Measurements from ENCODE around the gene GMPR2. TPM values are rescaled to one million over a fixed set of nuclear protein-coding genes. Genes with fewer than 3 reads are reported as not detected.

GMPR2 gene
- total and polyA plus RNA-seq, 2 experiments from 2014 or later: 69.6 to 83.4 TPM

DNA sequence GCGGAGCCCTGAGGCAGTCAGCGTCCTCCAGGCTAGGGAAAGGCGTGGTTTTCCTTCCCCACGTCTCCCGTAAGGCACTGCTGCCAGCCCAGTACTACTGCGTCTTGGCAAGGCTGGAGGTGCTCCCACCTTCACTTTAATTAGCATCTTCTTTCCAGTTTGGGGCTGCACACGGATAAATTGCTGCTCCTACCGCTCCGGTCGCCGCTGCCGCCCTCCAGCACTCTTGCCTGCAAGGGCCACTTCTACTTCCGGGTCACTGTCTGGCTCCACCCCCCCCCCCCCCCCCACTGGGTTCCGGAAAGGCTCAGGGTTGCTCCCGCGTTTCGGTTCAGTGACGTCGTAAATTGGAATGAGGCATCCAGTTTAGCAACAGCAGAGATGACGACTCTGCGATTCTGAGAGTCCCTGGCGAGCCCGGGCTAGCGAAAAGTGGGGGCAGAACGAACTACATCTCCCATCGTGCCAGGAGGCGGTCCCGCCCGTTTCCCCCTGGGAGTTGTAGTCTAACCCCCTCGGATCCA lies 546 bp upstream of the GMPR2 start, which contains the start of gene NEDD8:
Gene NEDD8, minus strand, starts transcription at position 247 of the 524 bp plus-strand sequence. Its CDS starts 100 bp downstream, at position 147.
- peak; percentile 91 for DNase-seq (ENCODE audit: low spot score)
- Histone ChIP-seq H3K27me3 (no peaks in the 10 kb centered on the region), H3K9me2 (replicated peaks; ENCODE audit: insufficient read depth) (no peaks in the 10 kb centered on the region), H3K4me2 (peak within 1 kb of the TSS; percentile 87), H4K20me1 (ENCODE audit: insufficient read depth, poor library complexity, severe bottlenecking) (no peaks in the 10 kb centered on the region), H3K79me2 (peaks cover 74% of the 10 kb centered on the region), H3K4me3 (peak within 1 kb of the TSS; percentile 96), H3K4me1 (ENCODE audit: insufficient read depth) (peaks cover 20% of the 10 kb centered on the region), H3K36me3 (replicated peaks; ENCODE audit: insufficient read depth, low read depth) (no peaks in the 10 kb centered on the region), H2AFZ (peak within 1 kb of the TSS; percentile 98), H3K27ac (peak within 1 kb of the TSS; percentile 96), H3K9me3 (ENCODE audit: low read depth) (no peaks in the 10 kb centered on the region)
- WGBS (ENCODE audit: low lambda C conversion rate, missing lambda C conversion rate): under 1% methylated on average over 30 of the region's 30 CpGs
- no peak for TF ChIP-seq EZH2 (IDR thresholded peaks at IDR 0.05; ENCODE audit: borderline replicate concordance)
- no peak for TF ChIP-seq EZH2phosphoT487 (IDR thresholded peaks at IDR 0.05; ENCODE audit: low read depth, severe bottlenecking, unreplicated experiment)
- TF ChIP-seq, protein P1, sequence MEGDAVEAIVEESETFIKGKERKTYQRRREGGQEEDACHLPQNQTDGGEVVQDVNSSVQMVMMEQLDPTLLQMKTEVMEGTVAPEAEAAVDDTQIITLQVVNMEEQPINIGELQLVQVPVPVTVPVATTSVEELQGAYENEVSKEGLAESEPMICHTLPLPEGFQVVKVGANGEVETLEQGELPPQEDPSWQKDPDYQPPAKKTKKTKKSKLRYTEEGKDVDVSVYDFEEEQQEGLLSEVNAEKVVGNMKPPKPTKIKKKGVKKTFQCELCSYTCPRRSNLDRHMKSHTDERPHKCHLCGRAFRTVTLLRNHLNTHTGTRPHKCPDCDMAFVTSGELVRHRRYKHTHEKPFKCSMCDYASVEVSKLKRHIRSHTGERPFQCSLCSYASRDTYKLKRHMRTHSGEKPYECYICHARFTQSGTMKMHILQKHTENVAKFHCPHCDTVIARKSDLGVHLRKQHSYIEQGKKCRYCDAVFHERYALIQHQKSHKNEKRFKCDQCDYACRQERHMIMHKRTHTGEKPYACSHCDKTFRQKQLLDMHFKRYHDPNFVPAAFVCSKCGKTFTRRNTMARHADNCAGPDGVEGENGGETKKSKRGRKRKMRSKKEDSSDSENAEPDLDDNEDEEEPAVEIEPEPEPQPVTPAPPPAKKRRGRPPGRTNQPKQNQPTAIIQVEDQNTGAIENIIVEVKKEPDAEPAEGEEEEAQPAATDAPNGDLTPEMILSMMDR (IDR thresholded peaks at IDR 0.05; ENCODE audit: poor library complexity): no peak

- H2AFZ ChIP-seq: no peak overlapping the region
- peak overlapping the region; percentile 96 for H3K27ac ChIP-seq
- peak overlapping the region; percentile 87 for H3K4me2 ChIP-seq
- H3K9me3 ChIP-seq (ENCODE audit: low read depth): no peaks in the 10 kb centered on the region
- TF ChIP-seq EZH2 (IDR thresholded peaks at IDR 0.05; ENCODE audit: borderline replicate concordance) (no peak), EZH2phosphoT487 (IDR thresholded peaks at IDR 0.05; ENCODE audit: low read depth, severe bottlenecking, unreplicated experiment) (no peak)
- TF ChIP-seq, protein P1 (IDR thresholded peaks at IDR 0.05; ENCODE audit: poor library complexity): no peak
- H4K20me1 ChIP-seq (ENCODE audit: insufficient read depth, poor library complexity, severe bottlenecking): no peaks in the 10 kb centered on the region
- H3K9me2 ChIP-seq (replicated peaks; ENCODE audit: insufficient read depth): no peaks in the 10 kb centered on the region
- H3K4me1 ChIP-seq (ENCODE audit: insufficient read depth): peaks cover 20% of the 10 kb centered on the region
- H3K4me3 ChIP-seq: peak overlapping the region; percentile 96
- H3K27me3 ChIP-seq: no peaks in the 10 kb centered on the region
- WGBS (ENCODE audit: low lambda C conversion rate, missing lambda C conversion rate): 47% methylated on average over 2 of the region's 2 CpGs
- no peaks in the 10 kb centered on the region for H3K36me3 ChIP-seq (replicated peaks; ENCODE audit: insufficient read depth, low read depth)
- DNase-seq (ENCODE audit: low spot score): no peak
- peaks cover 62% of the 10 kb centered on the region for H3K79me2 ChIP-seq
These were observed 773 bp downstream of the GMPR2 start for GRCh38 chr14:24233538-24233866.

GRCh38 chr14:24234095-24235005 lies 1.6 kb downstream of the GMPR2 start:
- Histone ChIP-seq H3K79me2 (peaks cover 56% of the 10 kb centered on the region), H2AFZ (no peak overlapping the region), H4K20me1 (ENCODE audit: insufficient read depth, poor library complexity, severe bottlenecking) (peaks cover 4% of the 10 kb centered on the region), H3K4me2 (peak overlapping the region; percentile 87), H3K9me3 (ENCODE audit: low read depth) (no peaks in the 10 kb centered on the region), H3K9me2 (replicated peaks; ENCODE audit: insufficient read depth) (no peaks in the 10 kb centered on the region), H3K27me3 (no peaks in the 10 kb centered on the region), H3K27ac (no peak overlapping the region), H3K4me3 (no peak overlapping the region), H3K36me3 (replicated peaks; ENCODE audit: insufficient read depth, low read depth) (no peaks in the 10 kb centered on the region), H3K4me1 (ENCODE audit: insufficient read depth) (peaks cover 20% of the 10 kb centered on the region)
- WGBS (ENCODE audit: low lambda C conversion rate, missing lambda C conversion rate): 88% methylated on average over 3 of the region's 3 CpGs
- DNase-seq (ENCODE audit: low spot score): no peak
- TF ChIP-seq, protein P1 (IDR thresholded peaks at IDR 0.05; ENCODE audit: poor library complexity): no peak
- no peak for TF ChIP-seq EZH2 (IDR thresholded peaks at IDR 0.05; ENCODE audit: borderline replicate concordance)
- TF ChIP-seq EZH2phosphoT487 (IDR thresholded peaks at IDR 0.05; ENCODE audit: low read depth, severe bottlenecking, unreplicated experiment): no peak

All from hepatocyte (in vitro differentiated cells).